Kasumi-1 (cell line): ENCODE measurements around the gene ABCC1.
A peak's percentile ranks its signal among the peaks of the same experiment; 100 is the strongest.

Source experiments
- DNase-seq, 2 experiments: peaks; one replicate each; lab custom pipeline; 2025; lab: John Stamatoyannopoulos, UW

The ABCC1 gene

DNA sequence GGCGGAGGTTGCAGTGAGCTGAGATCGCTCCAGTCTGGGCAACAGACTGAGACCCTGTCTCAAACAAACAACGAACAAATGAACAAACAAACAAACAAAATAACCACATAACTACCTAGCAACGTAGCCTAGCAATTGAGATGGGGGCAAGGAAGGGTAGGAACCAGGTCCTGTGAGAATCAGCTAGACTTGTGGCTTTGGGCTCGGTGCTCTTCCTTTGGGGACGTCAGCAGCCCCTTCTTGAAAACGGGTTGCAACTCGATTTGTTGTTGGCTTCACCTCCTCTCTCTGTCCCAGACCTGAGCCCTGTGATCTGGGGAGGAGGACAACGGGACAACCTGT lies 72.2 kb downstream of the ABCC1 start:
- DNase-seq: no peak

- no peak for DNase-seq
Observed at GRCh38 chr16:16021988-16022682, 72.7 kb downstream of the ABCC1 start.

DNA sequence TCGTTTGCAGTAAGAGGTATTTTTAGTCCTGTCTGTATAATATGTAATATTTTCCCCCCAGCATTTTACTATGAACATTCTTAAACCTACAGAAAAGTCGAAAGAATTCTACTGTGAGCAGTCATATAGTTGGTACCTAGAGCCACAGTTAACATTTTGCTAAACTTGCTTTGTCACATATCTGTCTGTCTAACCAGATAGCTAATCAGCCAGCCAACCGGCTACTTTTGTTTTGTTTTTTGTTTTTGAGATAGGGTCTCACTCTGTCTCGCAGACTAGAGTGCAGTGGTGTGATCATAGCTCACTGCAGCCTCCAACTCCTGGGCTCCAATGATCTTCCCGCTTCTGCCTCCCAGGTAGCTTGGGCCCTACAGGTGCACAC lies 73.3 kb downstream of the ABCC1 start:
- DNase-seq: no peak

DNA sequence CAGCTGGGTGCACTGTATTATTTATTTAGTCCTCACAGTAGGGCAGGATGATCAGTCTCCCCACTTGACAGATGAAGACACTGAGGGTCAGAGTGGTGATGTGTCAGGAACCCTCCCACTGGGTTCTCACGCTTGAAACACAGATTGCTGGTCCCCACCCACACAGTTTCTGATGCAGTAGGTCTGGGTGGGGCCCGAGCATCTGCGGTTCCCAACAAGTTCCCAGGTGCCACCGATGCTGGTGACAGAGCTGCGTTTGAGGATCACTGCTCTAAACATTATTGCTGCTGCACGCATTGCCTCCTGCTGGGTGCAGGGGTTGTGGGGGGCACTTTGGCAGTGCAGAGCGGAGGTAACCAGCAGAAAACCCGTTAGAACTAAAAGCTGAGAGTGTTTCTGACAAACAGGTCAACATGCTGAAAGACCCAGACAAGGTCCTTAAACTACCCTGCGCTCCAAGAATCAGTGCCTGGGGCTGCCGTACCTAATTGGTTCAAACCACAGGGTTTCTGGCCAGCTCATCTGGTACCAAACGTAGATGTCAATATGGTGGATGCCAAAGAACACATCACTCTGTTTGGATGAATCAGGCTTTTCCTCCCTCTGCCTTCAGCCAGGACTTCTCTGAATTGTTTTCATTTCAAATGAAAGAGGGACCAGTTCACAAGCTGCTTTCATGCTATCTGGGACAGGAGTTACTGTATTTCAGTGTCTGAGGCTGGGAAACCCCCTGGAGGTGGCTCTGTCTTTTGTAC lies 76.0 kb downstream of the ABCC1 start:
- no peak for DNase-seq

- no peak for DNase-seq
Observed at GRCh38 chr16:16027728-16028310, 78.4 kb downstream of the ABCC1 start.

DNA sequence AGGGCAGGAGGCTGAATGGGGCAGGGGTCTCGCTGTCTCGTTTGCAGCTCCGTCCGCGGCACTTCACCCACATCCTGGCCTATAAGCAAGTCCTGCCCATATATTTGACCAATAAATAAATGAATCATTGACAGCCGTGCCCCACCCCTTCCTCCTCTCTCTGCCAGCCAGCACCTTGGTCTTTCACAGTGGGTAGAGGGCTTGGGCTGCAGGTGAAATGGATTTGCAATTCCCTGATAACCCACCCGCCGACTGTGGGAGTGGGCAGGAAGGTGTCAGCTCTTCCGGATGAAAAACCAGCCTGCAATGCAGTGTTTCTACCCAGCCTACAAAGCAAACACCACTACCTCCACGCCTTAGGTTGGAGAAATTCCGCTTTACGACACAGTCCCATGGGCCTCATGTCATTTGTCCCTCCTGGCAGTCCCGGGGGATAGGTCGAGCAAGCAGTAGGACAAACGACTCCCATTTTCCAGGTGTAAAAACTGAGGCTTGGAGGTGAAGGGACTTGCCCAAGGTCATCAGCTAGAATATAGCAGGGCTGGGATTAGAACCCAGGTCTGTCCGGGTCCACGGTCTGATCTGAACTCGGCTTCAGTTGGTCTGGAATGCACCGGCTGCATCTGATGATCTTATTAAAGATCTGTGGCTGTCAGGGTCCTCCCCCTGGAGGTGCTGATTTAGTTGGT lies 79.0 kb downstream of the ABCC1 start:
- DNase-seq: no peak

DNA sequence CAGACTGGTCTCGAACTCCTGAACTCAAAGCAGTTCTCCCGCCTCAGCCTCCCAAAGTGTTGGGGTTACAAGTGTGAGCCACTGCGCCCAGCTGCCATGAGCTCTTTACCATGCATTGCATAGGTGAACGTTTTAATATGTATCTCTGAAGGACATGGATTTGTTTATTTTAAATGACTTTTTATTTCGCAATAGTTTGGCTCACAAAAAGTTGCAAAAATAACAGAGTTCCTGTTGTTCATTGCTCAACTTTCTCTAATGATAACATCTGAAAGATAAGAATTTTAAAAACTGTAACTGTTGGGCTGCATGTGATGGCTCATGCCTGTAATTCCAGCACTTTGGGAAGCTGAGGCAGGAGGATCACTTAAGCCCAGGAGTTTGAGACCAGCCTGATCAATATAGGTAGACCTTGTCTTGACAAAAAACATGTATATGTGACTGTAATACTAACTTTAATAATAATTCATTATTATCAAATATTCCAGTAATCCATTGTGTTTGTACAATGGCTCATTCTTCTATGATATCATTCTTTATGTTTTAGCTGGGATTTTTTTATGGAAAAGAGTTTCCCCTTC lies 80.1 kb downstream of the ABCC1 start:
- no peak for DNase-seq

GRCh38 chr16:16030449-16030848 lies 81.0 kb downstream of the ABCC1 start:
- no peak for DNase-seq

DNA sequence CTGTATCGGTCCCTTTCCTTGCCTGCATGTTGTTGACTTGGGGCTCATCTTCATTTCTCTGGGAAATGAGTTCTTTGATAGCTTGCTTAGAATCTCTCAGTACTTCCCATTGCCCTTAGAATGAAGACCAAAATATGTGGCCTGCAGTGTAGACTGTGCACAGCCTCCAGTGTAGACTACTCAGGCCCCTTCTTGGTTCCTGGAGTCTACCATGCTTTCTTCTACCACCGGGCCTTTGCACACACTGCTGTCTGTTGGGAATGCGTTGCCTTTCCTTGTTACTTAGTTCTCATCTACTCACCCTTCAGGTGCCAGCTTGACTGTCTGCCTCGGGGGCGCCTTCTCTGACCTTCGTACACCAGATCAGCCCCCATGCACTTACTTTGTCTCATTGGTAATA lies 82.0 kb downstream of the ABCC1 start:
- no peak for DNase-seq

GRCh38 chr16:16032271-16032979 lies 83.0 kb downstream of the ABCC1 start:
- DNase-seq: no peak

GRCh38 chr16:16033208-16033717 lies 83.8 kb downstream of the ABCC1 start:
- peak; percentile 39 to 42 for DNase-seq

GRCh38 chr16:16036359-16036792 lies 87.0 kb downstream of the ABCC1 start:
- DNase-seq: no peak

- DNase-seq: no peak
Observed at GRCh38 chr16:16037521-16037920, 88.1 kb downstream of the ABCC1 start.

GRCh38 chr16:16037970-16038369 lies 88.6 kb downstream of the ABCC1 start:
- DNase-seq: no peak

GRCh38 chr16:16038950-16039349 lies 89.5 kb downstream of the ABCC1 start:
- peak; percentile 68 to 77 for DNase-seq

- no peak for DNase-seq
Observed at GRCh38 chr16:16041196-16041892, 91.9 kb downstream of the ABCC1 start.

DNA sequence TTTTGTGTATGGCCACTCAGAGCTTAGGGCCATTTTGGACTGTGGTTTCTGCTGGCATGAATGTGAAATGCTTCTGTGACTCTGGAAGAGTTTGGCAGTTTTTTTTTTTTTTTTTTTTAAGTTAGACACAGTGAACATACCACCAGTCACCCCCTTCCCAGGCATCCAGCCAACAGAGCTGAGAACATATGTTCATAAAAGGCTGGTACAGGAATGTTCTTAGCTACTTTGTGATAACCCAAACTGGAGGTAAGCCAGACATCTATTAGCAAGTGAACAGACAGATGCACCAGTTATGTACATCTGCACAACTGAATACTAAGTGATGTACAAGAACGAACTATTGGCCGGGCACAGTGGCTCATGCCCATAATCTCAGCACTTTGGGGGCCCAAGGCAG lies 92.7 kb downstream of the ABCC1 start:
- DNase-seq: no peak

GRCh38 chr16:16045296-16045695 lies 95.9 kb downstream of the ABCC1 start:
- DNase-seq: no peak

DNA sequence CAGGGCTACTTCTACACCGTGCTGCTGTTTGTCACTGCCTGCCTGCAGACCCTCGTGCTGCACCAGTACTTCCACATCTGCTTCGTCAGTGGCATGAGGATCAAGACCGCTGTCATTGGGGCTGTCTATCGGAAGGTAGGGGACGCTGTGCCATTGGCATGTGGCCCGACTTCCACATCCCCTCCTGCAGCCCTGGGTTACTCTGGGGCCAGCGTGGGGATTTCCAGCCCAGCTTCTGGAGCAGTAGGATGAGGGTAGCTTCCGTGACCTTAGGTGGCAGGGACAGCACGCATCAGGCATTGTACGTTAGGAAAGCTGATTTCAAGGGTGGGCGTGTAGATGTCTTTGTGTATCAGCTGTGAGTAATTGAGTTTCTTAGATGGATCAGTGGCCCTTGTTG lies 96.5 kb downstream of the ABCC1 start:
- DNase-seq: no peak

- DNase-seq: no peak
Observed at GRCh38 chr16:16047761-16048160, 98.3 kb downstream of the ABCC1 start.
